HG02840 (cell line): Measurements from ENCODE around the gene GMFB.

ENCODE experiments used
- ATAC-seq: cut with Tn5 transposase; IDR thresholded peaks from one replicate; pipeline ENCODE4 v1.9.1; 2021; ENCODE audit warnings: mild to moderate bottlenecking, moderate library complexity, moderate number of reproducible peaks; ENCODE audit not compliant: unreplicated experiment, low FRiP score

Gene GMFB

DNA sequence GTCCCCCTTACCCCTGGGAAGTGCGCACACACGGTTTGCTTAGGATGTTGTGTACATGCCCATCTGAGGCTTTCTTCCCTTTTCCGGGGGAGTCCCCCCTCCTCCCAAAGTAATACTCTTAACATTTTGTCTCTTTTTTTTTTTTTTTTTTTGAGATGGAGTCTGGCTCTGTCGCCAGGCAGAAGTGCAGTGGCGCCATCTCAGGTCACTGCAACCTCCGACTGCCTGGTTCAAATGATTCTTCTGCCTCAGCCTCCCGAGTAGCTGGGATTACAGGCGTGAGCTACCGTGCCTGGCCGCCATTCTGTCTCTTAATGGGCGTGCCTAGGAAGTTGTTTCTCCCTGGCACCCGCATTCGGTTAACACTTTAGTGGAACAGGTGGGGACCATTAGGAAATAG is 4.5 kb upstream of the GMFB start:
- no peak for ATAC-seq

DNA sequence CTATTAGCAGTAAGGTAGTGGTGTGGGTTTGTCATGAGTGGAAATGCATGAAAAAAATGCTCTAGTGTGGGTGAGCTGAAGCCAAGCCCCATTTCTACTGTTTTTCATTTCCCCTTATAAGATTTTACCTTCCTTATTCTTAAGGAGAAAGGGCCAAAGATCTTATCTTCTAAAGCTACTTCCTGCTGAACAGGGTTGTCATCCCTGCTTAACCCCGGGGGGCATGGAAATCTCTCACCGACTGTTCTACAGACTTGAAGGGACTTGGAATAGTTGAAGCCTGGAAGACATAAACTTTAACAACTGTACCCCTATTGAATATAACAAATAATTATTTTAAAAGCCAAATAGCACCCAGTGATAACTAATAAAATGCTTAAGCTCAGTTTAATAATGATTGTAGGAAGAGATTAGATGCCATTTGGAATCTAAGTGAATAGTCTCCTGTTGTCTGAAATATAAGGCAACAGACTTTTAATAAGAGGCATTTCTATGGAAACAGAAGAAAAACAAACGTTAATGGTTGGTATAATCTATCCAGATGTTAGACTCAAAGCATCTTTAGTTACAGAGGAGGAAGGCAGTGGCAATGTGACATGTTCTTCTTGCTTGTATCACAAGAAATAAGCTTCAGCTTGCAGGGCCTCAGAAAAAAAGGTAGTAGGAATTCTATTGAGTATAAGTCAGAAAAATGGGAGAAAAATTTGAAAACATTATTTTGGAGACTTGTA is 1.8 kb upstream of the GMFB start:
- ATAC-seq, result no peak

DNA sequence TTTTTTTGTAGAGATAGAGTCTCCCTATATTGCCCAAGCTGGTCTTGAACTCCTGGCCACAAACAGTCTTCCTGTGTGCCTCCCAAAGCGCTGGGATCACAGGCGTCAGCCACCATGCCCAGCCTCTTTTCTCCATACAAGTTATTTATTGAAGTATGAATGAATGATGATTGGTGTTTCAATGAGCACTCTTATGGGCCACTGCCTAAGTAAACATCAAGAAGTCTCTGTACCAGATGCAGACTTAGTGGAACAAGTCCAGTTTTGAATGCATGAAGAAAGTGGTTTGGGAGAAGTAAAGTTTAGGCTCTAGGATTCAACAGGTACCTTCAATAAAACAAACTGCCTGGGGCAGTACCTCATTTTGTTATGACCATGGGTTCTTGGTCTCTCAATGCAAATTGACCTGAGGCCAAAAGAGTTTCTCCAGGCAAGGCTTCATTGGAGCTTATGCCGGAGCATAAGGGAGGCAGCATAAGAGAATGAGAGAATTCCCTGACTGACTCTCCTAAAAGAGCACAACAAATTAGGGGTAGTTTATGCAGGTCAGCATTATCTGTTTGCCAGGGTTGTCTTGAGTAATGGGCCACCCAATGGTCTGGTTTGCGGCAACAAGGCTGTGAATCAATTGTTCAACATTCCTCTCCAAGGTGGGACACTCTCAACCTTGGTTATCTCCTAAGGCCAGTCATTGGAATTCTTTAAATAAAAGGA is 1.1 kb upstream of the GMFB start:
- no peak for ATAC-seq

DNA sequence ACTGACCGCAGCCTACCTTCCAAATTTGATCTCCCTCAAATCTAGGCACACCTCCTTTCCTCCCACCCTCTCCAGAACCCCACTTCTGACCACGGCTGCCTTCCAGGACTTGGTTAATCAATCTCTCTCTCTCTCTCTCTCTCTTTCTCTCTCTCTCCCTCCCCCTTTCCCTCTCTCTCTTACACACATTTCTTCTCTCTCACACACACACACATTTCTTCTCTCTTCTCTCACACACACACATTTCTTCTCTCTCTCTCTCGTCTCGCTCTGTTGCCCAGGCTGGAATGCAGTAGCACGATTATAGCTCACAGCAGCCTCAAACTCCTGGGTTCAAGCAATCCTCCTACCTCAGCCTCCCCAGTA is 521 bp upstream of the GMFB start:
- ATAC-seq, result no peak

DNA sequence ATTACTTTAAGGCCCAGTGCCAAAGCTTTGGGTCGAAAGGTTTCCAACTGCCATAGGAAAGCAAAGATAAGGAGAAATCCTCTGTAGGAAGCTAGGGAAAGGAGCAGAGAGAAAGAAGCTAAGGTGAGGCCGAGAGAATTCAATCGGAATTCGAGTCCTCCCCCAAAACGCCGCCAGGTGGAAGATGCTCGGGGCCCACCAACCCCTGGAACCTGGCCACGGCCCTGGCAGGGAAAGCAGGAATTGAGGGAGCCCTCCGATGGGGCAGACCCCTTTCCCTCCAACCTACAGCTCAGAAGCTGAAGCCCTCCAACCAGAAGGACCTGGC is 498 bp downstream of the GMFB start:
- ATAC-seq, result no peak

DNA sequence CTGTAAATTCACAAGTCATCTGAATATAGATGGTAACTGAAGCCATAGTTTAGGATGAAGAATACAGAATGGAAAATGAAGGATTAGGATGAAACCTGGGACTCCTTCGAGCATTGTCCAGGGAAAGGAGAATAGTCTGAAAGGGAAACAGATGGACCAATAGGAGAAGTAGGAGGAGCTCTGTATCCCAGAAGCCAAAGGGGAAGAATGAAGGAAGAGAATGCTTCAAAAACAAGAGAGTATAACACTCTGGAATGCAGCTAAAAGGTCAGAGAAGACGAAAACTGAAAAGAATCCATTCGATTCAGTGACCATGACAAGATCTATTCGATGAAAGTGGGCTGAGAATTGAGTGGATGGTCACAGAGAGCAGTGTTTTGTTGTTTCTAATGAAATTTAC is 1.0 kb downstream of the GMFB start:
- no peak for ATAC-seq

GRCh38 chr14:54486685-54487084 is 2.1 kb downstream of the GMFB start:
- no peak for ATAC-seq

GRCh38 chr14:54483846-54484245 is 4.9 kb downstream of the GMFB start:
- no peak for ATAC-seq

GRCh38 chr14:54483073-54483745 is 5.6 kb downstream of the GMFB start:
- ATAC-seq, result no peak

- ATAC-seq, result no peak
Measured at GRCh38 chr14:54481695-54482094, 7.1 kb downstream of the GMFB start.

DNA sequence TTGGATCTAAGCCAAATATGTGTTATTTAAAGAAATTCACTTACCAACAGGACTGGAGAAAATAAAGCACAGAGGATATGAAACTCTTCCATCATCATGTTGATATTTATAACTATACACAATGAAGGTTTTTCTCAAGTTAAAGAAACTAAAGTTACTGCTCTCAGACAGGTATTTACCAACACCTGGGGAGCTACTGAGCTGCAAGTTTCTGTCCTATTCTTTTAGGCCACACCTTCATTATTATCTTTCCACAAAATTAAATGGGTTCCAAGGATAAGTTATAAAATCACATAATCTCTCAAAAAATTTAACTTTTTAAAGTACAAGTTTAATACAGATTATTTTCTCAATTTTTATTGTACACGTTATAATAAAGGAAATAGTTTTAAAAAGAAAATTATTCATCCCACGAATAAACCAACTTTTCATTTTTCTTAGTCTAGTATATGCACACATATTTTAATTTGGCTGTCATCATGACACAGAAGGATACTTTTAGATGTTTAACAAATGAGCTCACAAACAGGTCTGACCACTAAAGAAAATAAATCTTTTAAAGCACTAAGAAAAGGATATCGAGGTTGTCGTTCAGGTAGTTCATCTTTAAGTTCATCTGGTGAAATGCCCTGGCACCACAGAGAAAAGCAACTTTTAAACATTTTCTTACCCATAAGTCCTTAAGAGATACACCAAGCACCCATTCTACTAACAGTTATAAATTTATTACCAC is 7.8 kb downstream of the GMFB start:
- ATAC-seq, result no peak

DNA sequence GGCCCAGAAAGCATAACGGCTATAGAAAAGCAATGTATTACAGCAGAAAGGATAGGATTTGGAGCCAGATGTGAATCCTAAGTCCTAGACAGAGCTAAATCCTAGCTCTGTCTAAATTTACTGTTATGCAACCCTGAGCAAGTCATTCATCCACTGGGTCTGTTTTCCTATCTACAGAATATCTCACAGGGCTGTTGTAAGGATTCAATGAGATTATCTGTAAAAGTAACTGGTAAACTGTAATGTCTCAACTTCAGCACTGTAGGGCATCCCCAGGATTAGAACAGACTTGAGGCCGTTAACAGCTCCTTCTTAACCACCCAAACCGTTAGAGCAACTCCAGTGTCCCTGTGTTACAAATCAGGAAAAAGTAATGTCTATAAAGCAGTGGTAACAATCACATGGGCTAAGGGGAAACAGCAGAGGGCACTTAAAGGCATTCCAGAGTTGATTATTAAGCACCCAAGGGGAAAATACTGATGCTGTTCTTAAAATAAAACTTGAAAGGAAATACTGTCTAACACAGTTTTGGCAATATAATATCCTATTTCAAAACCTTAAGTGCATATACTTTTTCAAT is 10.1 kb downstream of the GMFB start:
- ATAC-seq, result no peak

- ATAC-seq, result no peak
Measured at GRCh38 chr14:54475911-54476310, 12.9 kb downstream of the GMFB start.

GRCh38 chr14:54475187-54475899 is 13.4 kb downstream of the GMFB start:
- ATAC-seq, result no peak

GRCh38 chr14:54474232-54474793 is 14.5 kb downstream of the GMFB start:
- no peak for ATAC-seq

- ATAC-seq, result no peak
Measured at GRCh38 chr14:54472315-54472714, 16.5 kb downstream of the GMFB start.

DNA sequence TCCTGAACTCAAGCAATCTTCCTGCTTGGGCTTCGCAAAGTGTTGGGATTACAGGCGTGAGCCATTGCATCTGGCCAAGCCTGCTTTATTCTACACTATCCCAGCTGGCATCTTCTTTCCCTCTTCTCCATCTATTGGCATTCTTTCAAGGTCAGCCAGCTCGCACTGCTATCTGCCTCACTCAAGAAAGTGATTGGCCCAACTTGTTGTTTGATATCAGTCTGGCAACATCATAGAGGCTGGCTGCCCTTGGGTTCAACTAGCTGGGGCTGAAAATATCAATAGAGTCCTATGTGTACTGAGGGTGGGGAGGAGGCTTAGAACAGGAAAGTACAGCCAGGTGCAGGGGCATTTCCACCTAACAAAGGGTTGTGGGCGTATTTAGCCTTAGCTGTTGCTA is 17.1 kb downstream of the GMFB start:
- no peak for ATAC-seq

DNA sequence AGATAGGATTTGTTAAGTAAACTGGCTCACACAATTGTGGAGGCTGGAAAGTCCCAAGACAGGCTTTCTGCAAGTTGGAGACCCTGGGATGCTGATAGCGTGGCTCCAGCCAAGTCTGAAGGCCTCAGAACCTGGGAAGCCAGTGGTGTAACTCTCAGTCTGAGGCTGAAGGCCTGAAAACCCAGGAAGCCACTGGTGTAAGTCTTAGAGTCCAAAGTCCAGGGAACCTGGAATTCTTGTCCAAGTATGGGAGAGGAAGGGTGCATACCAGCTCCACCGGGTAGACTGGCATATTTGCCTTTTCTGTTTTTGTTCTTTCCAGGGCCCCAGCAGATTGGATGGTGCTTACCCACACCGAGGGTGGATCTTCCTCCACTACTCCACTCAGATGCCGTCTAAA is 18.1 kb downstream of the GMFB start:
- no peak for ATAC-seq

GRCh38 chr14:54467280-54467679 is 21.5 kb downstream of the GMFB start:
- no peak for ATAC-seq

DNA sequence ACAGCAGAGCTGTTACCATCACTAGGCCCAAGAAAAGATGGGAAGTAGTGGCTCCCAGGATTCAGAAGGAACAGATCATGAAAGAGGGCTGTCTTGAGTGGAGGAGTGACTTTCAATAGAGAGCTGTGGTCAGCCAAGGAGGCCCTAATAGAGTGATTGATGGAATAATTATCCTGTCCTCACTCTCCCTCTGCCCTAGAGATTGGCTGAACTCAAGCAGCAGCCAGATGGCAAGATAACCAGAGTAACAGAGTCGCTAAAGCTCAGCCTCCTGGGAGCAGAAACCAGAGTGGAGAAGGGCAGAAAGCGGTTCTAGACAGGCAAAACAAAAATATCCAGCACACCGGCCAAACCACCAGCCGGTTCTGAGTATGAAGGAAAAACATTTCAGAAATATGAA is 23.1 kb downstream of the GMFB start:
- ATAC-seq, result no peak
